NK-92 treated with Interleukin-12 subunit alpha and Interleukin-12 subunit beta, amount 100 ng/mL, for 24 hours (cell line): ENCODE results near the gene RNF26.

Source experiments
- DNase-seq: peaks from one replicate; lab custom pipeline; 2025; lab: John Stamatoyannopoulos, UW

The RNF26 gene

GRCh38 chr11:119334174-119334930 lies at the start of gene RNF26:
RNF26 (plus strand) TSS chr11:119334527; CDS start chr11:119335123, 596 bp downstream.
- peak; percentile 88 for DNase-seq

- DNase-seq: no peak
Observed at GRCh38 chr11:119285431-119285830, 48.9 kb upstream of the RNF26 start.

- no peak for DNase-seq
Observed at GRCh38 chr11:119288219-119288618, 46.1 kb upstream of the RNF26 start.

- no peak for DNase-seq
Observed at GRCh38 chr11:119290894-119291497, 43.3 kb upstream of the RNF26 start.

GRCh38 chr11:119293461-119293860 lies 40.9 kb upstream of the RNF26 start:
- DNase-seq: no peak

- DNase-seq: no peak
Observed at GRCh38 chr11:119295178-119295577, 39.1 kb upstream of the RNF26 start.

- no peak for DNase-seq
Observed at GRCh38 chr11:119297938-119298337, 36.4 kb upstream of the RNF26 start.

- no peak for DNase-seq
Observed at GRCh38 chr11:119298726-119299125, 35.6 kb upstream of the RNF26 start.

- no peak for DNase-seq
Observed at GRCh38 chr11:119299416-119299815, 34.9 kb upstream of the RNF26 start.

- DNase-seq: no peak
Observed at GRCh38 chr11:119300198-119300964, 33.9 kb upstream of the RNF26 start.

- no peak for DNase-seq
Observed at GRCh38 chr11:119303227-119303718, 31.1 kb upstream of the RNF26 start.

- no peak for DNase-seq
Observed at GRCh38 chr11:119305556-119306372, 28.6 kb upstream of the RNF26 start.

GRCh38 chr11:119306373-119306890 lies 27.9 kb upstream of the RNF26 start:
- no peak for DNase-seq

GRCh38 chr11:119307219-119307618 lies 27.1 kb upstream of the RNF26 start:
- DNase-seq: no peak

- no peak for DNase-seq
Observed at GRCh38 chr11:119307974-119308373, 26.4 kb upstream of the RNF26 start.

GRCh38 chr11:119309411-119309810 lies 24.9 kb upstream of the RNF26 start:
- DNase-seq: no peak

GRCh38 chr11:119309953-119310681 lies 24.2 kb upstream of the RNF26 start:
- no peak for DNase-seq

GRCh38 chr11:119310682-119311052 lies 23.7 kb upstream of the RNF26 start:
- DNase-seq: no peak

- DNase-seq: no peak
Observed at GRCh38 chr11:119314726-119315125, 19.6 kb upstream of the RNF26 start.

- DNase-seq: no peak
Observed at GRCh38 chr11:119315131-119316015, 19.0 kb upstream of the RNF26 start.
